HepG2 (cell line): Measurements from ENCODE around the gene SLFN12L. TPM values are rescaled to one million over a fixed set of nuclear protein-coding genes. Genes with fewer than 3 reads are reported as not detected.

ENCODE experiments used
- ATAC-seq: fragments of 200-7000 bp; cut with Tn5 transposase; 3 replicates; pipeline ENCODE4 v1.9.1; 2020; ENCODE audit warnings: mild to moderate bottlenecking, moderate library complexity
- BruUV-seq: library from RNA; stranded (reverse); fragments of 400-500 nt; replicated peaks from 2 replicates; lab custom pipeline; 2021; lab: Mats Ljungman, UMichigan
- CTCF ChIA-PET: fragments of 300-600 bp; formaldehyde crosslinking; extraction: SDS; loops from one replicate; lab custom pipeline; 2021; ENCODE audit warnings: low total read pairs, inconsistent platforms, low intra/inter-chr PET ratio; lab: Yijun Ruan, JAX
- POLR2A ChIA-PET: fragments of 350-600 bp; sonication (Branson Sonifier 250); formaldehyde crosslinking; loops from one replicate; lab custom pipeline; 2020; ENCODE audit warnings: antibody characterized with exemption, inconsistent platforms; lab: Yijun Ruan, JAX
- DNase-seq: peaks from one replicate; pipeline ENCODE4 v3.0.0-alpha.2; 2015; ENCODE audit warnings: low spot score
- FAIRE-seq: peaks from 3 replicates; lab custom pipeline; 2011; peaks lifted over from hg19 to GRCh38; lab: Jason Lieb, UNC
- H2AFZ ChIP-seq: one replicate; pipeline ENCODE4 v1.6.1; 2011; ENCODE audit warnings: low read length, inconsistent platforms
- H3K27ac ChIP-seq: fragments of 300-600 bp; 3 replicates; pipeline ENCODE4 v1.8.0; 2011; ENCODE audit warnings: mixed run types, mild to moderate bottlenecking, mixed read lengths, low read length, inconsistent platforms; ENCODE audit not compliant: insufficient read depth; ENCODE audit errors: extremely low read length
- H3K27me3 ChIP-seq, 2 experiments: fragments of 200-600 bp in 1 of 2; 2 replicates in 1 of 2; 3 replicates in 1 of 2; pipeline versions ENCODE4 v1.6.0 to v1.8.0; 2011; ENCODE audit warnings: low read length in 2 of 2, mild to moderate bottlenecking in 2 of 2, moderate library complexity in 2 of 2, inconsistent platforms in 1 of 2; ENCODE audit not compliant: insufficient read depth in 2 of 2, control insufficient read depth in 1 of 2
- H3K36me3 ChIP-seq, 2 experiments: fragments of 200-600 bp in 1 of 2; replicated peaks in 1 of 2; 2 replicates in 1 of 2; 3 replicates in 1 of 2; pipeline versions ENCODE4 v1.5.1 to v1.8.0; 2011; ENCODE audit warnings: low read length in 2 of 2, inconsistent platforms in 1 of 2; ENCODE audit not compliant: insufficient read depth in 2 of 2, control insufficient read depth in 1 of 2
- H3K4me1 ChIP-seq: 2 replicates; pipeline ENCODE4 v1.5.1; 2012; ENCODE audit warnings: low read length, inconsistent platforms; ENCODE audit not compliant: insufficient read depth
- H3K4me2 ChIP-seq: 2 replicates; pipeline ENCODE4 v1.6.0; 2011; ENCODE audit warnings: low read depth, low read length, inconsistent platforms
- H3K4me3 ChIP-seq, 3 experiments: fragments of 200-600 bp in 1 of 3; sonication (generic), shearing (Covaris generic) in 1 of 3; replicated peaks in 1 of 3; 2 replicates each; pipeline ENCODE4 v1.5.1; 2011 to 2016; ENCODE audit warnings: low read length in 3 of 3, inconsistent platforms in 2 of 3, low read depth in 2 of 3, mild to moderate bottlenecking in 2 of 3, control low read depth in 1 of 3, mixed read lengths in 1 of 3; ENCODE audit not compliant: insufficient read depth in 1 of 3
- H3K79me2 ChIP-seq: one replicate; pipeline ENCODE4 v1.6.1; 2011; ENCODE audit warnings: low read length, inconsistent platforms; ENCODE audit not compliant: insufficient read depth
- H3K9ac ChIP-seq: 2 replicates; pipeline ENCODE4 v1.6.0; 2011; ENCODE audit warnings: mild to moderate bottlenecking, low read depth, low read length, inconsistent platforms; ENCODE audit not compliant: insufficient read depth
- H3K9me3 ChIP-seq: 2 replicates; pipeline ENCODE4 v1.5.1; 2012; ENCODE audit warnings: mild to moderate bottlenecking, low read length
- H4K20me1 ChIP-seq: 2 replicates; pipeline ENCODE4 v1.6.0; 2011; ENCODE audit warnings: inconsistent platforms, mild to moderate bottlenecking, low read length, moderate library complexity; ENCODE audit not compliant: insufficient read depth
- GTF3A ChIP-seq: sonication (generic); formaldehyde crosslinking; conservative IDR thresholded peaks from 2 replicates; pipeline ENCODE4 v1.4.0; 2020; ENCODE audit warnings: mild to moderate bottlenecking, missing genetic modification reagents
- HOXA7 ChIP-seq: sonication (generic); formaldehyde crosslinking; IDR thresholded peaks from 2 replicates; pipeline ENCODE4 v1.8.1; 2022; ENCODE audit warnings: mild to moderate bottlenecking, missing genetic modification reagents, moderate library complexity
- HOXA9 ChIP-seq: sonication (generic); formaldehyde crosslinking; IDR thresholded peaks from 2 replicates; pipeline ENCODE4 v1.8.1; 2022; ENCODE audit warnings: missing genetic modification reagents, mild to moderate bottlenecking, moderate library complexity, borderline replicate concordance
- PRDM4 ChIP-seq: sonication (generic); formaldehyde crosslinking; IDR thresholded peaks from 2 replicates; pipeline ENCODE4 v1.9.0; 2021; ENCODE audit warnings: missing genetic modification reagents, borderline replicate concordance
- YEATS4 ChIP-seq: sonication (generic); formaldehyde crosslinking; IDR thresholded peaks from 2 replicates; pipeline ENCODE4 v1.4.0; 2020; ENCODE audit warnings: missing genetic modification reagents, borderline replicate concordance
- ZNF292 ChIP-seq: sonication (generic); formaldehyde crosslinking; IDR thresholded peaks from 2 replicates; pipeline ENCODE4 v1.8.1; 2022; ENCODE audit warnings: mild to moderate bottlenecking, low read depth, missing genetic modification reagents, borderline replicate concordance
- ZNF350 ChIP-seq: sonication (generic); formaldehyde crosslinking; IDR thresholded peaks from 2 replicates; pipeline ENCODE4 v1.4.0; 2020; ENCODE audit warnings: mild to moderate bottlenecking, low read depth, missing genetic modification reagents, borderline replicate concordance
- ZNF562 ChIP-seq: sonication (generic); formaldehyde crosslinking; IDR thresholded peaks from 2 replicates; pipeline ENCODE4 v1.8.0; 2022; ENCODE audit warnings: missing genetic modification reagents, borderline replicate concordance
- ZNF678 ChIP-seq: sonication (generic); formaldehyde crosslinking; IDR thresholded peaks from 2 replicates; pipeline ENCODE4 v1.4.0; 2020; ENCODE audit warnings: mild to moderate bottlenecking, missing genetic modification reagents
- ZNF782 ChIP-seq: sonication (generic); formaldehyde crosslinking; IDR thresholded peaks from 2 replicates; pipeline ENCODE4 v1.4.0; 2020; ENCODE audit warnings: missing genetic modification reagents, mild to moderate bottlenecking, borderline replicate concordance
- WGBS: methylation state at CpG from one replicate; pipeline ENCODE4 v1.1.6; 2017; ENCODE audit warnings: low lambda C conversion rate; 5-methylcytosine and 5-hydroxymethylcytosine counted together
- in situ Hi-C: cut with HindIII; loops from 2 replicates; pipeline ENCODE4 v1.10.0; 2017; ENCODE audit warnings: low pct_unique_long_range_greater_than_20kb; ENCODE audit not compliant: extremely low pct_ligation_motif_present
- intact Hi-C: fragments of 100-400 bp; cut with micrococcal nuclease; formaldehyde crosslinking; loops from one replicate; pipeline ENCODE4 v1.10.0; 2022; ENCODE audit not compliant: unreplicated experiment
- polyA plus RNA-seq, 8 experiments: library from polyadenylated mRNA; depleted of rRNA in 3 of 8; stranded (reverse) in 7 of 8; unstranded in 1 of 8; fragments of >200 nt; fragmentation: Illumina TruSeq in 4 of 8; extraction: Trizol in 4 of 8; gene quantifications; 2 replicates each; pipeline versions ENCODE4 v1.2.1 to v1.2.3, GENCODE V29; 2011 to 2016; ENCODE audit warnings: low read depth in 4 of 8, missing spikeins in 1 of 8, mixed read lengths in 1 of 8; ENCODE audit not compliant: insufficient read depth in 1 of 8
- total RNA-seq, 5 experiments: library from RNA; depleted of rRNA; stranded (reverse); fragments of >200 nt; fragmentation: Illumina TruSeq; extraction: Trizol; gene quantifications; 2 replicates each; pipeline ENCODE4 v1.2.3, GENCODE V29; 2016; ENCODE audit warnings: low read depth in 1 of 5
- TF ChIP-seq, protein P1 (sequence below): sonication (generic); formaldehyde crosslinking; IDR thresholded peaks from 2 replicates; pipeline ENCODE4 v1.4.0; 2020; ENCODE audit warnings: missing genetic modification reagents
- TF ChIP-seq, protein P2 (sequence below): sonication (generic); formaldehyde crosslinking; IDR thresholded peaks from 2 replicates; pipeline ENCODE4 v1.8.1; 2023; ENCODE audit warnings: mild to moderate bottlenecking, moderate library complexity, missing genetic modification reagents
- TF ChIP-seq, protein P3 (sequence below): IDR thresholded peaks from 2 replicates; pipeline ENCODE4 v1.6.1; 2016; ENCODE audit warnings: mild to moderate bottlenecking, missing biosample characterization, missing genetic modification reagents
- TF ChIP-seq, protein P4 (sequence below): sonication (generic); formaldehyde crosslinking; conservative IDR thresholded peaks from 2 replicates; pipeline ENCODE4 v1.8.0; 2022; ENCODE audit warnings: low read depth, missing genetic modification reagents

Gene SLFN12L
- total and polyA plus RNA-seq, 2 of the 13 experiments (the other 11 are each of a cell fraction or from before 2014, with no cell fraction given): not detected

DNA sequence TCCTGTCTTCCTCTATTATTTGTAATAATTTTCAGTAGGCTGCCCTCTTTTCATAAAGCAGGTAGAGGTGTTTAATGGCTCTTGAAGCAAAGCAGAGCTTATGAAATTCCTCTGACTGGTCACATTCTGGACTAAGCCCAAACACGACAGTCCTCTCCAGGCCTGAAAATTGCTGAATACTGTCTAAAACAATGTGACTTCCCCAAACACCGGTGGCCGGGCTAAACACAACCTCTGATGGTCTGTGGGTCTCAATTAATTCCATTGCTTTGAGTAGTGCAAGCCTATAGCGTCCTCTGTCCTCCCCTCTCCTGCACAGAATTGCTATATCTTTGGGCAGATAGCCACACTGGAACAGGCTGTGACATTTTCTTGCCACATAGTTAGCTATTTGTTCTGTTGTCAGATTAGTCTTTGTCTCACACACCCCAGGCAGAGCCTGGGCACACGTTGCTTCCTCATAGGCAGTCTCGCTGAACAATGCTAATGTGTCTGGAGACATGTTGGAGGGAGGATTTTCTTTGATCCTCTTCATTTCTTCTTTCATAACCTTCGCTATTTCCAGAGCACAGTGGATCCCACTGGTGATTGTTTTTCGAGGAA, 10.8 kb upstream of the SLFN12L start (continued):
- TF ChIP-seq HOXA7 (CRISPR knock-in tag) (no peak), ZNF782 (CRISPR knock-in tag) (no peak), ZNF678 (CRISPR knock-in tag) (no peak), HOXA9 (CRISPR knock-in tag) (no peak), GTF3A (CRISPR knock-in tag) (no peak)
- TF ChIP-seq, protein P1, sequence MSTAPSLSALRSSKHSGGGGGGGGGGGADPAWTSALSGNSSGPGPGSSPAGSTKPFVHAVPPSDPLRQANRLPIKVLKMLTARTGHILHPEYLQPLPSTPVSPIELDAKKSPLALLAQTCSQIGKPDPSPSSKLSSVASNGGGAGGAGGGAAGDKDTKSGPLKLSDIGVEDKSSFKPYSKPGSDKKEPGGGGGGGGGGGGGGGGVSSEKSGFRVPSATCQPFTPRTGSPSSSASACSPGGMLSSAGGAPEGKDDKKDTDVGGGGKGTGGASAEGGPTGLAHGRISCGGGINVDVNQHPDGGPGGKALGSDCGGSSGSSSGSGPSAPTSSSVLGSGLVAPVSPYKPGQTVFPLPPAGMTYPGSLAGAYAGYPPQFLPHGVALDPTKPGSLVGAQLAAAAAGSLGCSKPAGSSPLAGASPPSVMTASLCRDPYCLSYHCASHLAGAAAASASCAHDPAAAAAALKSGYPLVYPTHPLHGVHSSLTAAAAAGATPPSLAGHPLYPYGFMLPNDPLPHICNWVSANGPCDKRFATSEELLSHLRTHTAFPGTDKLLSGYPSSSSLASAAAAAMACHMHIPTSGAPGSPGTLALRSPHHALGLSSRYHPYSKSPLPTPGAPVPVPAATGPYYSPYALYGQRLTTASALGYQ: no peak
- TF ChIP-seq, protein P2, sequence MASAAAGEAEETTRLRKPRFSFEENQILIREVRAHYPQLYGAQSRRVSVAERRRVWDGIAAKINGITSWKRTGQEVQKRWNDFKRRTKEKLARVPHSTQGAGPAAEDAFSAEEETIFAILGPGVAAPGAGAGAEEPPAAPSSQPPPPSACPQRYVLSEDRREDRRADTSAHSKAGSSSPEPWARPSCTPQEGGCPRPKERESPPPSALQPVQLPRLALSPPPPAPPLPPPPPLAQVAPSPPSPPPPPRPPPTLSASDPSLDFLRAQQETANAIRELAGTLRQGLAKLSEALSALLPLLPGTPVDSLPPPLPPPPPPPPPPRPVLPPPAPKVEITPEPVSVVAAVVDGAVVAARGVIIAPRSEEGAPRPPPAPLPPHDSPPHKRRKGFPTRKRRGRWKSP (CRISPR knock-in tag): no peak
- TF ChIP-seq, protein P3, sequence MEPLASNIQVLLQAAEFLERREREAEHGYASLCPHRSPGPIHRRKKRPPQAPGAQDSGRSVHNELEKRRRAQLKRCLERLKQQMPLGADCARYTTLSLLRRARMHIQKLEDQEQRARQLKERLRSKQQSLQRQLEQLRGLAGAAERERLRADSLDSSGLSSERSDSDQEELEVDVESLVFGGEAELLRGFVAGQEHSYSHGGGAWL (CRISPR knock-in tag): no peak

DNA sequence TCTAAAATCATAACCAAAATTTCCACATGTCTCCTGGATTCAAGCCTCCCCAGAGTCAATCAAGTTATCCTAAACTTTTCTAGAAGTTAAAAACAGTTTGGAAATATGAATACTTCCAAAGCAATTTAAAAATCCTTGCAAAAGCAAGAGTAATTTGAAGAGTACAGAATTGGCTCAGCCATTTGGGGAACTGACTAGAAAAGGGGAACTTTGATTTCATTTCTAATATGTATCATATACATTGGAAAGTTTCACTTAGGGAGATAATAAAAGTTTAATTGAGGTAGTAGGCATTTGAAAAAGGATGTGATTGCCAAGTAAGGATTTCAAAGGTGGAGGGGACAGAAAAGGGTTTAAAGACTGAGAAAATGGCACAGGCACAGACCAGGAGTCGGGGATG, 9.0 kb upstream of the SLFN12L start:
- Histone ChIP-seq H3K4me3 (no peak overlapping the region), H3K27ac (no peak overlapping the region), H3K9me3 (no peaks in the 10 kb centered on the region), H3K27me3 (no peaks in the 10 kb centered on the region), H3K9ac (no peak overlapping the region), H3K4me1 (no peaks in the 10 kb centered on the region), H3K4me2 (no peak overlapping the region), H3K36me3 (no peaks in the 10 kb centered on the region), H3K79me2 (no peaks in the 10 kb centered on the region), H2AFZ (no peak overlapping the region), H4K20me1 (no peaks in the 10 kb centered on the region)
- FAIRE-seq (no peak), DNase-seq (no peak), ATAC-seq (no peak)
- CTCF ChIA-PET: no interaction called here
- POLR2A ChIA-PET: no interaction called here
- 4% methylated on average over 1 of the region's 1 CpG for WGBS
- intact Hi-C loops (no loop called here), in situ Hi-C loops (loop anchor here (25.0 kb wide), 1 partner anchor 1134 kb away; no protein-coding TSS in a partner anchor)
- no TSS peak for BruUV-seq
- TF ChIP-seq YEATS4 (CRISPR knock-in tag): no peak
- no peak for TF ChIP-seq PRDM4
- TF ChIP-seq, protein P4, sequence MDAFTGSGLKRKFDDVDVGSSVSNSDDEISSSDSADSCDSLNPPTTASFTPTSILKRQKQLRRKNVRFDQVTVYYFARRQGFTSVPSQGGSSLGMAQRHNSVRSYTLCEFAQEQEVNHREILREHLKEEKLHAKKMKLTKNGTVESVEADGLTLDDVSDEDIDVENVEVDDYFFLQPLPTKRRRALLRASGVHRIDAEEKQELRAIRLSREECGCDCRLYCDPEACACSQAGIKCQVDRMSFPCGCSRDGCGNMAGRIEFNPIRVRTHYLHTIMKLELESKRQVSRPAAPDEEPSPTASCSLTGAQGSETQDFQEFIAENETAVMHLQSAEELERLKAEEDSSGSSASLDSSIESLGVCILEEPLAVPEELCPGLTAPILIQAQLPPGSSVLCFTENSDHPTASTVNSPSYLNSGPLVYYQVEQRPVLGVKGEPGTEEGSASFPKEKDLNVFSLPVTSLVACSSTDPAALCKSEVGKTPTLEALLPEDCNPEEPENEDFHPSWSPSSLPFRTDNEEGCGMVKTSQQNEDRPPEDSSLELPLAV (CRISPR knock-in tag): no peak
- TF ChIP-seq ZNF350 (CRISPR knock-in tag): no peak
- no peak for TF ChIP-seq ZNF292 (CRISPR knock-in tag)
- no peak for TF ChIP-seq ZNF562
